A673 (cell line): ENCODE data around the gene CYP46A1.

Experiments
- CTCF ChIP-seq: fragments of 300-800, 200-600 bp; sonication (generic); conservative IDR thresholded peaks from 2 replicates; pipeline ENCODE4 v1.5.1; 2017; ENCODE audit warnings: low read depth, mild to moderate bottlenecking, antibody characterized with exemption, low read length, moderate library complexity, mixed read lengths
- EZH2 ChIP-seq: fragments of 200-600 bp; sonication (generic); IDR thresholded peaks from 2 replicates; pipeline ENCODE4 v1.6.1; 2017; ENCODE audit warnings: borderline replicate concordance, low read depth, mild to moderate bottlenecking, mixed read lengths, antibody characterized with exemption, low read length; ENCODE audit not compliant: poor library complexity, severe bottlenecking

- TF ChIP-seq CTCF (no peak), EZH2 (no peak)
Measured at GRCh38 chr14:99701260-99701659, 17.2 kb downstream of the CYP46A1 start.
